CD4-positive, alpha-beta memory T cell (primary cell): ENCODE data around the gene TCERG1. TPM values are rescaled to one million over a fixed set of nuclear protein-coding genes. Genes with fewer than 3 reads are reported as not detected.

Experiments used
- polyA plus RNA-seq, 2 donors: library from polyadenylated mRNA; unstranded; fragments of 300-500 nt; fragmentation: Illumina TruSeq; gene quantifications; one replicate each; pipeline ENCODE4 v1.2.3, GENCODE V29; 2021
- total RNA-seq, 2 experiments: library from RNA; stranded (reverse); gene quantifications; one replicate each; pipeline ENCODE4 v1.2.3, GENCODE V29; 2021

The TCERG1 gene
- total and polyA plus RNA-seq, 4 experiments from 2014 or later = 20.3 to 68.5 (median 57.2) TPM

Other genes with a start within 250 kb of the TCERG1 start
- gene RBM27, start 243.7 kb upstream of the TCERG1 start, total RNA-seq = 10 to 100 TPM; 25.7 to 32.3 TPM
- 1 to 10 TPM; 5.5 to 6.0 TPM for gene RBM27, start 243.7 kb upstream of the TCERG1 start, polyA plus RNA-seq
- not detected for gene POU4F3, start 108.5 kb upstream of the TCERG1 start, total RNA-seq
- gene POU4F3, start 108.5 kb upstream of the TCERG1 start, polyA plus RNA-seq = not detected
- not detected for gene GPR151, start 68.9 kb downstream of the TCERG1 start, total RNA-seq
- not detected for gene GPR151, start 68.9 kb downstream of the TCERG1 start, polyA plus RNA-seq